Coronary artery (tissue), 2 donors: ENCODE results near the gene TMCO4.

Experiments
- DNase-seq: peaks from one replicate; pipeline ENCODE4 v3.0.0-alpha.2; 2017; ENCODE audit warnings: low spot score
- H3K27ac ChIP-seq, 2 donors: fragments of 200-600 bp; sonication (generic); one replicate each; pipeline ENCODE4 v1.5.1; 2016 to 2019
- H3K4me3 ChIP-seq: fragments of 200-600 bp; sonication (generic); 2 replicates; pipeline ENCODE4 v1.5.1; 2016; ENCODE audit warnings: mild to moderate bottlenecking, moderate library complexity
- CTCF ChIP-seq: fragments of 200-600 bp; sonication (generic); IDR thresholded peaks from one replicate; pipeline ENCODE4 v1.5.1; 2019; ENCODE audit warnings: antibody characterized with exemption

Gene TMCO4

GRCh38 chr1:19654886-19655717 lies 144.6 kb downstream of the TMCO4 start:
- no peak overlapping the region for H3K27ac ChIP-seq
- no peak for DNase-seq
- H3K4me3 ChIP-seq: no peak overlapping the region
- TF ChIP-seq CTCF: no peak

GRCh38 chr1:19654386-19654785 lies 145.3 kb downstream of the TMCO4 start:
- Histone ChIP-seq H3K4me3 (no peak overlapping the region), H3K27ac (no peak overlapping the region)
- TF ChIP-seq CTCF: no peak
- no peak for DNase-seq

GRCh38 chr1:19651141-19651737 lies 148.5 kb downstream of the TMCO4 start:
- TF ChIP-seq CTCF: peak; percentile 41
- DNase-seq: no peak
- Histone ChIP-seq H3K27ac (peak overlapping the region; percentile 52 to 78), H3K4me3 (peak overlapping the region; percentile 50)

GRCh38 chr1:19650416-19651140 lies 149.1 kb downstream of the TMCO4 start:
- Histone ChIP-seq H3K4me3 (peak overlapping the region; percentile 50), H3K27ac (peak overlapping the region; percentile 52 to 78)
- TF ChIP-seq CTCF: no peak
- no peak for DNase-seq

GRCh38 chr1:19648689-19649088 lies 151.0 kb downstream of the TMCO4 start:
- no peak for DNase-seq
- Histone ChIP-seq H3K27ac (peak overlapping the region in 1 of 2 donors; percentile 73), H3K4me3 (no peak overlapping the region)
- TF ChIP-seq CTCF: no peak

GRCh38 chr1:19648239-19648638 lies 151.5 kb downstream of the TMCO4 start:
- no peak overlapping the region for H3K4me3 ChIP-seq
- peak overlapping the region in 1 of 2 donors; percentile 73 for H3K27ac ChIP-seq
- no peak for TF ChIP-seq CTCF
- no peak for DNase-seq
